ENCODE results near the gene CABYR. TPM values are rescaled to one million over a fixed set of nuclear protein-coding genes. Genes with fewer than 3 reads are reported as not detected.

Gene CABYR
- polyA plus RNA-seq, 1 experiment, result 11.7 TPM

DNA sequence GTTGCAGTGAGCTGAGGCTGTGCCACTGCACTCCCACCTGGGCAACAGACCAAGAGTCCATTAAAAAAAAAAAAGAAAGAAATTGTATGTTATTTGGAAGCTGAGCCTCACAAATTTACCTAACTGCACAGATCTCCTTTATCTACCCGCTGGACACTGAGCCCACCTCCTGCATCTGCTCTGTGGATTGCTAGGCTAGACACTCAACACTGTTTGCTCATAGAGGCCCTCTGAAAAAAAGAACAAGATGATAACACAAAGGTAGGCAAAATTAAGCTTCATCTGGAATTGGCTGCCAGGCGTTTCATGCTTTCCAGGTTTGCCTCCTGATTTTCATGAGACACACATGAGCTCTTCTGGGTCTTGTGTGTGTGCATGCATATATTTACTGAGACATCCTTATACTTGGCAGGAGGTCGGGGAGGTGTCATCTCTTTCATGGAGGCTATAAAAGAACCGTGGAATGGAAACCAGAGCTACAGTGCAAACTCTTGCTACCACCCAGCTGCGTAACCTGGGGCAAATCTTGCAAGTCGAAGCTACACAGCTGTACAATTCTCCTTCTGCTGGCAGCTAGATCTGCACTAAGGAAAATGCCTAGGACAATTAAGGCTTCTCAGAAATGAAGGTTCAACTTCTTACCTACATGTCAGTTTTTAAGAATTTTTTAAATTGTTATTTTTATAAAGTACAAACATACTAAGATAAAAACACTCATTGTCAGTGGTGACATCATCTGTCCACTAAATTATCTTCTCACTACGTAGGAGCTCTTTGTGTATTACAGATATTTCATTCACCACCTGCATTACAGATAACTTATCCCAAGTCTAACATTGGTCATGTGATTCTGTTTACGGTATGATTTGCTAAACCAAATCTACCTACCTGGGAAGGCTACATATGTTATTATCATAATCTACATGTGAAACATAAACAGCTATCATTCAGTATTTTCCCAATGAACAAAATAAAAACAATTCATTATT, 63.1 kb downstream of the CABYR start:
- DNase-seq (ENCODE audit: low read depth), result no peak
- TF ChIP-seq, protein P1, sequence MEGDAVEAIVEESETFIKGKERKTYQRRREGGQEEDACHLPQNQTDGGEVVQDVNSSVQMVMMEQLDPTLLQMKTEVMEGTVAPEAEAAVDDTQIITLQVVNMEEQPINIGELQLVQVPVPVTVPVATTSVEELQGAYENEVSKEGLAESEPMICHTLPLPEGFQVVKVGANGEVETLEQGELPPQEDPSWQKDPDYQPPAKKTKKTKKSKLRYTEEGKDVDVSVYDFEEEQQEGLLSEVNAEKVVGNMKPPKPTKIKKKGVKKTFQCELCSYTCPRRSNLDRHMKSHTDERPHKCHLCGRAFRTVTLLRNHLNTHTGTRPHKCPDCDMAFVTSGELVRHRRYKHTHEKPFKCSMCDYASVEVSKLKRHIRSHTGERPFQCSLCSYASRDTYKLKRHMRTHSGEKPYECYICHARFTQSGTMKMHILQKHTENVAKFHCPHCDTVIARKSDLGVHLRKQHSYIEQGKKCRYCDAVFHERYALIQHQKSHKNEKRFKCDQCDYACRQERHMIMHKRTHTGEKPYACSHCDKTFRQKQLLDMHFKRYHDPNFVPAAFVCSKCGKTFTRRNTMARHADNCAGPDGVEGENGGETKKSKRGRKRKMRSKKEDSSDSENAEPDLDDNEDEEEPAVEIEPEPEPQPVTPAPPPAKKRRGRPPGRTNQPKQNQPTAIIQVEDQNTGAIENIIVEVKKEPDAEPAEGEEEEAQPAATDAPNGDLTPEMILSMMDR (IDR thresholded peaks at IDR 0.05; ENCODE audit: insufficient read depth, low read depth, low read length), result no peak
- POLR2A ChIA-PET, result no interaction called here
- no peaks in the 10 kb centered on the region for H3K27me3 ChIP-seq (ENCODE audit: control insufficient read depth, insufficient read depth, low read length)
- CTCF ChIA-PET, result interaction anchor here (0.9 to 1.0 kb wide), 2 partner anchors 23 to 252 kb away, joined by 3 read pairs; no protein-coding TSS in a partner anchor
- H3K36me3 ChIP-seq (ENCODE audit: control insufficient read depth, insufficient read depth, low read length), result no peaks in the 10 kb centered on the region
- H3K4me3 ChIP-seq (ENCODE audit: low read depth, low read length), result no peak overlapping the region

- no peak for DNase-seq (ENCODE audit: low read depth)
- no peak overlapping the region for H3K4me3 ChIP-seq (ENCODE audit: low read depth, low read length)
- H3K36me3 ChIP-seq (ENCODE audit: control insufficient read depth, insufficient read depth, low read length), result no peaks in the 10 kb centered on the region
- ChIA-PET CTCF (interaction anchor here (1.0 kb wide), 1 partner anchor 12 kb away, joined by 3 read pairs; no protein-coding TSS in a partner anchor), POLR2A (no interaction called here)
- H3K27me3 ChIP-seq (ENCODE audit: control insufficient read depth, insufficient read depth, low read length), result no peaks in the 10 kb centered on the region
- TF ChIP-seq, protein P1 (IDR thresholded peaks at IDR 0.05; ENCODE audit: insufficient read depth, low read depth, low read length), result no peak
Observed at GRCh38 chr18:24204904-24205303, 66.0 kb downstream of the CABYR start.

DNA sequence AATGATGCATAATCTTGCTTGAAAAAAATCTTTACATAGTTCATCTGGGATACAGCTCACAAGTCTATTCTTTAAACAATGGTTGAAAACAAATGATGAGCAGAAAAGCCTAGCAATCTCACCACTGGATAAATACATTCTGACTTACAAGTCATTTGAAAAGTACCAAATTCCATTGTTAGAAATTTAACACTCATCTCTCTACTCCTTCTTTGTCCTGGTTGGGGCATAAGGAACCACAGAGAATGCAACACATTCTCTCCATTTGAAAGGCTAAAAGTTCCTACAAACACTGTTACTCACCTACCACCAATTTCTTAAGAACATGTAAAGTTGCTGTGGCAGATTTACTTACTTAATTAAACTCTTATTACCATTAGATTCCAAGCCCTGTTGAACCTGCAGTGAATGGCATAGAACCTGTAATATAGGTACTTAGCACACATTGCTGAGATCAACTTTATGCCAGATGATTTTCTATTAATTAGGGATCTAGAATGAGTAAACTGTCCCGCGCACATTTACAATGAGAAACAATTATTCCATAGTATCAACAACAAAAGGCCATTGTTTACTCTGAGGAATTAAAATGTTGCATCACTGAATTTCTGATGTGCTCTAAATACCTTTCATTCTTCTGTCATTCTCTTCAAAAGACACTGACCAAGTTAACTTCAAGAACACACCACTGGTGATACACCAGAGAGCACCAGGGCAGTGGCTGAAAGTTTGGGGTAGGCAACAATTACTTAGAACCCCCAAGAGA, 69.6 kb downstream of the CABYR start:
- no peak for DNase-seq (ENCODE audit: low read depth)
- Histone ChIP-seq H3K36me3 (ENCODE audit: control insufficient read depth, insufficient read depth, low read length) (no peaks in the 10 kb centered on the region), H3K4me3 (ENCODE audit: low read depth, low read length) (no peak overlapping the region), H3K27me3 (ENCODE audit: control insufficient read depth, insufficient read depth, low read length) (no peaks in the 10 kb centered on the region)
- ChIA-PET CTCF (no interaction called here), POLR2A (no interaction called here)
- TF ChIP-seq, protein P1 (IDR thresholded peaks at IDR 0.05; ENCODE audit: insufficient read depth, low read depth, low read length), result no peak

DNA sequence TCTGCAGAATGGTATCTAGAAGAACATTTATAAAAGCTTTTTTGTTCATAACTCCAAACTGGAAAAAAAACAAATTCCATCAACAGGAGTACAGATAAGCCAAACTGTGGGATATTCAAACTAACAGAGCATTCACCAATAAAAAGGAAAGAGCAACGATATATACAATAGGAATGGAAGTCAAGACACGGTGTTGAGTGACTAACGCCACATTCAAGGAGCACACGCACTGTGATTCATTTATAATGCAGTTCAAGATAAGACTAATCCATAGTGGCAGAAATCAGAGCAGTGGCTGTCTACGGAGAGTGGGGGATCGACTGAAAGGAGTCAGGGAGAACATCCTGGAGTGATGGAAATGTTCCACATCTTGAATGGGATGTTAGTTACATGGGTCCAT, 70.7 kb downstream of the CABYR start:
- no peak for DNase-seq (ENCODE audit: low read depth)
- Histone ChIP-seq H3K27me3 (ENCODE audit: control insufficient read depth, insufficient read depth, low read length) (no peaks in the 10 kb centered on the region), H3K36me3 (ENCODE audit: control insufficient read depth, insufficient read depth, low read length) (no peaks in the 10 kb centered on the region), H3K4me3 (ENCODE audit: low read depth, low read length) (no peak overlapping the region)
- TF ChIP-seq, protein P1 (IDR thresholded peaks at IDR 0.05; ENCODE audit: insufficient read depth, low read depth, low read length), result no peak
- ChIA-PET POLR2A (no interaction called here), CTCF (no interaction called here)

Small RNA genes lying within 50 kb of the gene (small RNA-seq; reads per million reads assigned to genes)
- not detected for gene RF00017 (ENCODE audit: insufficient read length, low read depth, low replicate concordance)
- not detected for gene RNA5SP452 (ENCODE audit: insufficient read length, low read depth, low replicate concordance)
- gene RNU5A-6P (ENCODE audit: insufficient read length, low read depth, low replicate concordance), result not detected

Other genes with a start within 250 kb of the CABYR start
- gene TTC39C, start 124.3 kb upstream of the CABYR start, polyA plus RNA-seq (2011; rRNA removed), result 37.9 and 53.9 TPM in 2 replicates

All from BJ (cell line).